GM12873 (cell line): ENCODE measurements around the gene MTOR.

Experiments
- TF ChIP-seq, protein P1 (sequence below): IDR thresholded peaks from 2 replicates; pipeline ENCODE4 v1.5.1; 2012; ENCODE audit warnings: low read depth, mild to moderate bottlenecking, moderate library complexity, low read length, control low read depth; ENCODE audit not compliant: insufficient read depth; ENCODE audit errors: missing control alignments

MTOR gene

DNA sequence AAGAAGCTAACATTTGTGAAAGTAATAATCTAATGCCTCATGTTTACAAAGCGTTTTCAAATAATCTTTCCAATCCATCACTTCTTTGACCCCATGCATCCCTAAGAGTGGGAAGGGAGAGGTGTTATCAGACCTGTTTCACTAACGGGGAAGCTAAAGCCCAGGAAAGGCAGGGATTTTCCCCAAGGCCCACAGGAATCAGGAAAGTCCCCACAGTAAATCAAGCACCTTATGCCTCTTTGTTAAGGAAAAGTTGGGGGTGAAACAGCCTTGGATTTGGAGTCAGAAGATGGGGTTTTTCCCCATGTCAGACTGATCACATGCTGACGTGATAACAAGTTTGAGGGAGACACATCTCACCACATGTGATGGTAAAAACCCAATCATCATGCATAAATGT lies 93.1 kb downstream of the MTOR start:
- TF ChIP-seq, protein P1, sequence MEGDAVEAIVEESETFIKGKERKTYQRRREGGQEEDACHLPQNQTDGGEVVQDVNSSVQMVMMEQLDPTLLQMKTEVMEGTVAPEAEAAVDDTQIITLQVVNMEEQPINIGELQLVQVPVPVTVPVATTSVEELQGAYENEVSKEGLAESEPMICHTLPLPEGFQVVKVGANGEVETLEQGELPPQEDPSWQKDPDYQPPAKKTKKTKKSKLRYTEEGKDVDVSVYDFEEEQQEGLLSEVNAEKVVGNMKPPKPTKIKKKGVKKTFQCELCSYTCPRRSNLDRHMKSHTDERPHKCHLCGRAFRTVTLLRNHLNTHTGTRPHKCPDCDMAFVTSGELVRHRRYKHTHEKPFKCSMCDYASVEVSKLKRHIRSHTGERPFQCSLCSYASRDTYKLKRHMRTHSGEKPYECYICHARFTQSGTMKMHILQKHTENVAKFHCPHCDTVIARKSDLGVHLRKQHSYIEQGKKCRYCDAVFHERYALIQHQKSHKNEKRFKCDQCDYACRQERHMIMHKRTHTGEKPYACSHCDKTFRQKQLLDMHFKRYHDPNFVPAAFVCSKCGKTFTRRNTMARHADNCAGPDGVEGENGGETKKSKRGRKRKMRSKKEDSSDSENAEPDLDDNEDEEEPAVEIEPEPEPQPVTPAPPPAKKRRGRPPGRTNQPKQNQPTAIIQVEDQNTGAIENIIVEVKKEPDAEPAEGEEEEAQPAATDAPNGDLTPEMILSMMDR: no peak

DNA sequence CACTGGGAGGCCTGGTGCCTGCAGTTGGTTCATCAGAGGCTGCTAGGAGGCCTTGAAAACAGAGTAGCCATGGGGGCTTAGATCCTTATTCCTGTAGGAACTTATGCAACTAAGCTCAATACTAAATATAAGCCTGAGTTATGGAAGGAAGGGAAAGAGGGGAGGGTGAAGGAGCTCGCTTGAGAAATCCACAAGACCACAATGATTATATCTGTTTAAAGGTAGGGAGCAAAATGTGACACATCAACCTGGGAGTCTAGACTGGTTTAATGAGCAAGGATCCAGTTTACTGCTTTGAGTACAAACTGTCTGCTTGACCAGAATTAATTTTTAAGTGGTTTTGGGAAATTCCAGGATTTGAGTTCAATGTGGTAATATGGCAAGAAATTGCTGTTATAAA lies 93.6 kb downstream of the MTOR start:
- TF ChIP-seq, protein P1: no peak

DNA sequence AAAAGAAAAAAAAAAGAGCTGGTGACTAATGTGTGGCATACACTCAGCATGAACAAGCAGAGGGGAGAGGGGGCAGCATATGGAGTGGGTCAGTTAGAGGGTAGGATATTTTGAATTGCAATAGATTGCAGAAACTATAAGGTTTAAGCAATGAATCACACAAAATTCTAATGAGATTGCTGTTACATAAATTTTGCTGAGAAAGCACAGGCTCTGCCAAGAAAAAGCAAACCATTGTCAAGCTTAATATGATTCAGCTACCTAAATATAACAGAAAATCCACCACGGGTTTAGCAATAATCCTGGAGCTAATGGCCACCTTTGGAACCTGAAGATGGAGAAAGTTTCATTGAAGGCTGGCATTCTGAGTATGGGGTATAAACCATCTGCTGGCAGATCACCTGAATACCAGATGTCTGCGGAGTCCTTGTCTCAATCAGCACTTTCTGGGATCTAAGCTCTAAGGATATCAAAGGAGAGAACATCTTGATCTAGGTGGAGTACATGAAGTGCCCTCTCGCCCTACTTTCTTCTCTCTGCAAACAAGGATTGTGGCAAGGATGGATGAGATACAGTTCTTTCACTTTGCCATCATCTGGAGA lies 103.5 kb downstream of the MTOR start:
- TF ChIP-seq, protein P1: no peak

DNA sequence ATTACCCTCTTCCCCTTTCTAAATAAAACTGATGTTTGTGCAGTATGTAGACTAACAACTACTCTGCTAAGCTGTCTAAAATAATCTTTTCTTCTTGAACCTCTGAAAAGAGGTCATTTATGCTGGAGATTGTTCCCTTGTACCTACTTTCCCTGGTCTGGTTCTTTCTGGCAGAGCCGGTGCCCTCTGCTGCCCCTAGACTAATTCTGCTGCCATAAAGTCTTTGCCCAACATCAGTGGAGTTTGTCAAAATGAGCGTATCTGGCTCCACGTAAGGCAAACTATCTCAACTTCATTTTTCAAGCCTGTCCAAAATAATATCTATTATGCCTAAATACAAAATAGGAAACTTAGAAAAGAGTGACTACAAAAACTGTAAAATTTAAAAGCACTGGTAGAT lies 104.1 kb downstream of the MTOR start:
- TF ChIP-seq, protein P1: no peak

DNA sequence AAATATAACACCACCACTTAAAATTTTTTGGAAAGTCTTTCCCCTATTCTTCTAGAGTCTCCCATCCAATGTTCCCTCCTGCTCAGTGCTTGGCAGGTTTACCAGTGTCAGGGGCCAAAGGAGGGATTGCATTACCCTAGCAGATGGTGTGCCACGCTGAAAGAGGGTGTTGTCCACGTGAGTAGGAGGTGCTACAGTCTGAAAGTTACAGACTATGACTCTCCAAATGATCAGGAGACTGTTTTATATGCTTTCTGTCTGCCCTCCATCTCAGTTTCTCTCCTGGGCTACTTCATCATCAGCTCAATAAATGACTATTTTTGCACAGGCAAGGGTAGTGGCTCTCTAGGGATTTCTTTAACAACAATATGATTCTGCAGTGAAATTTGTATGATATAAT lies 104.5 kb downstream of the MTOR start:
- TF ChIP-seq, protein P1: no peak

DNA sequence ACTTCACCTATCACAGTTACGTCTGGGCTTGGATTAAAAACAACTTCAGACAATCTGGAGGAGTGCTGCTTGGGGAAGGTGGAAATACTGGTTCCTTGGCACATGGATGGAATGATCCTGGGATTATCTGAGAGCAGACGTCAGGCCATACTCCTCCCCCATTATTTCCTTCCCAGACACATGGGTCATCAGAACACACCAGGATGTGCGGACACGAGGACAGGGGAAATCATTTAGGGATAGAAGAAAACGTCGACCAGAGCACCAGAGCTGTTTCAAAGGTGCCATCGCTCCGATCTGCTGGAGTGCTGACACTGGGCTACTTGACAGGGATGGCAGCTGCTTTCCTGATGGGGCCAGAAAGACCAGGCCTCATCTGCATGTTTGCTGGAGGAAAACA lies 105.0 kb downstream of the MTOR start:
- TF ChIP-seq, protein P1: no peak

DNA sequence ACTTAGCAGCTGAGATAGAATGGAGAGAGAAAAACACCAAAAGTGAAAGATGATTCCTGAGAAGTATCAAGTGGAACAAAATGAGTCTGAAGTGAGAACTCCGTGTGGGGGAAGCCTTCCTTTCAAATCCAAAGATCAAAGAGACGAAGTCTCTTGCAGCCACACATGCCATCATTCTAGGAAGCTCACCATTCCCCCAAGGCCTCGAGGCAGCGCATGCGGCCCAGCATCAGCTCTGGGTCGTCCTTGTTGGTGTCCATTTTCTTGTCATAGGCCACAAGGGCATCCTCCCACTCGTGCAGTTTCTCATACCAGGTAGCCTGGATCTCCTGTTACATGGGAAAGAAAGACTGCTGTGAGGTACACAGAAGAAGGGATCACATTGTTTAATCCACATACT lies 105.4 kb downstream of the MTOR start:
- TF ChIP-seq, protein P1: no peak
